NCI-H345 (cell line): Measurements from ENCODE around the gene RNF2.
"Not testable (repeated sequence)": the region's sequence is repeated elsewhere in the genome, so short reads cannot be mapped to it uniquely, and the experiment has no call there.

Experiments
- DNase-seq: peaks from one replicate; lab custom pipeline; 2025; lab: John Stamatoyannopoulos, UW

The RNF2 gene

DNA sequence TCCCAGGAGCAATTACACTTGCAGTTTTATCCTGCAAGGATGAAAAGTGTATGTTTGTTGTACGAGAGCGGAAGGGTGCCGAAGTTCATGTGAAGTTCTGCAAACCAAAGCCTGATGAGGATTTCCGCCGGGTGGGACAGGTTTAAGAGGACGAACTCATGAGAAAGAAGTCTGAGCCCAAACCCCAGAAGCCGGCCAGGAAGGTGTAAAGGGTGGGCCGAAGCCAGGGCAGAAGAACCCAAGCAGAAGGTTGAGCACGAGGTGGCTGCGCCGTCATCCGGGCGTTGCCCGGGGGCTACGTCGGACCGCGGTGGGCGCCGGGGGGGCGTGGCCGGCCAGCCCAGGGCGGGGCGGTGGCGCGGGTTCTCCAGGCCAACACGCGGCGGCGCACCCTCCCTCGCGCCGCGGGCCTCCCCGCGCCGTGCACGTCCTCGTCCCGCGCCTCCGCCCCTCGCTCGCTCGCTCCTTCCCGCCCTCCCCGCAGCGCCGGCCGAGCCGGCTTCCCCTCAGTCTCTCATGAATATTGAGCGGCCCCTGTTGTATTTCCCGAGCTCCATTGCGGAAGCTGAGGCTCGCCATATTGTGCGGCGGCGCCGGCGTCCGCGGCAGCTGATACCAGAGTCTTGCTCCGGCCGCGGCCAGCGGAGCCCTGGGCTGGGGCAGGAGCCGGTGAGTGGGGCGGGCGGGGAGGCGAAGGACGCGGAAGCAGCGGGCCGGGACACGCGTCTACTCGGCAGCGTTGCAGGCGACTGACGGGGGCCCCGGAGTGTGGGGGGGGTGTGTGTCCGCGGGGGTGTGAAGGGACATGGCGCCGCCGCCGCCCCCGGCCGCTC lies at the start of gene RNF2:
TSS of gene RNF2 (plus strand) at position 578 of the 833 bp plus-strand sequence. CDS start 41,996 bp downstream, outside the sequence.
- peak; percentile 82 for DNase-seq

DNA sequence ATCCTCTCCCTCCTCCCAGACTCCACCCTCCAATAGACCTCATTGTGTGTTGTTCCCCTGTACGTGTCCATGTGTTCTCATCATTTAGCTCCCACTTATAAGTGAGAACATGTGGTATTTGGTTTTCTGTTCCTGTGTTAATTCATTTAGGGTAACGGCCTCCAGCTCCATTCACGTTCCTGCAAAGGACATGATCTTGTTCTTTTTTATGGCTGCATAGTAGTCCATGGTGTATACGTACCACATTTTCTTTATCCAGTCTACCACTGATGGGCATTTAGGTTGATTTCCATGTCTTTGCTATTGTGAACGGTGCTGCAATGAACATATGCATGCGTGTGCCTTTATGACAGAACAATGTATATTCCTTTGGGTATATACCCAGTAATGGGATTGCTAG lies 45.4 kb upstream of the RNF2 start:
- DNase-seq: not testable (repeated sequence)

- peak; percentile 42 for DNase-seq
Observed at GRCh38 chr1:185001312-185001880, 44.0 kb upstream of the RNF2 start.

DNA sequence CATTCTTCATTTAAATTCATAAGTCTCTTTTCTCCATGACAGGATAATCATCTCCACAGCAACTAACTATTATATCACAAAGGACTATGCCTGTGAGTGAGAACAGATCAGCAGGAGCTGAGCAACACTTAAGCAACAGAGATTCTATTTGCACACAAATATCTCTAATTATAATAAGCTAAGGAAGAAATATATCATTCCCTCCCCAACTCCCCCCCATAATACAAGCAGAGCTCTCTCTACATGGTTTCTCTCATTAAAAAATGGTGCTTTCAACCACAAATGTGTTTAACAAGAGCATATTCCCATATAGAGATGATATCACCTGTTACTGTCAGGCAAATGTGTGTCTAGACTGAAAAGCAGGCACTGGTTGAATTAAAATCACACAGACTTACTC lies 36.5 kb upstream of the RNF2 start:
- DNase-seq: peak; percentile 18

GRCh38 chr1:185010361-185010760 lies 35.0 kb upstream of the RNF2 start:
- no peak for DNase-seq

DNA sequence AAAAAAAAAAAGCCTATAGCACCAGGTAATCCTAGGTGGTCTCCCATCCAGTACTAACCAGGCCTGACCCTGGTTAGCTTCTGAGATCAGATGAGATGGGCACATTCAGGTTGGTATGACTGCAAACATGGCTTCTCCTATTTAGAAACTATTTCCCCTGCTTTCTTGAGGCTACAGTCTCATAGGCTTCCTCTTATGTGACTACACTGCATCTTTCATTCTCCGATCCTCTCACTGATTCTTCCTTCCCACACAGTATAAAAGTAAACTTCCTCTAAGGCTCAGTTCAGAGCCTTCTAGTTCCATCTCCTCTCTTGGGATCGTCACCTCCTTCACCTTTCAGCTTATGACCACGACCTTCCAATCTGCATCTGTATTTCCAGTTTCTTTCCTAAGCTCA lies 30.4 kb upstream of the RNF2 start:
- no peak for DNase-seq

- no peak for DNase-seq
Observed at GRCh38 chr1:185015631-185016030, 29.7 kb upstream of the RNF2 start.

DNA sequence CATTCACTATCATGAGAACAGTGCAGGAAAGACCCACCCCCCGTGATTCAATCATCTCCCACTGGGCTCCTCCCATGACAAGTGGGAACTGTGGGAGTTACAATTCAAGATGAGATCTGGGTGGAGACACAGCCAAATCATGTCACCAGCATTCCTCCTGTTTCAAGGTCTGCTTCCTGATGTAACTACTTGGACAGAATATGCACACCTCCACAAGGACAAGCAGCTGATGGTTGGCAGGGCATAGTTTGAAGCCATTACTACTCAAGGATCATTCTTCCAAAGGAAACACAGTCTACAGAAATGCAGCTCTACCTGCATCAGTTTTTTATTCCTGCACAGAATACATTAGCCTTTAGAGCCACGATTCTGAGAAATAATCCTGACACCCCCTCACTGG lies 28.5 kb upstream of the RNF2 start:
- no peak for DNase-seq

DNA sequence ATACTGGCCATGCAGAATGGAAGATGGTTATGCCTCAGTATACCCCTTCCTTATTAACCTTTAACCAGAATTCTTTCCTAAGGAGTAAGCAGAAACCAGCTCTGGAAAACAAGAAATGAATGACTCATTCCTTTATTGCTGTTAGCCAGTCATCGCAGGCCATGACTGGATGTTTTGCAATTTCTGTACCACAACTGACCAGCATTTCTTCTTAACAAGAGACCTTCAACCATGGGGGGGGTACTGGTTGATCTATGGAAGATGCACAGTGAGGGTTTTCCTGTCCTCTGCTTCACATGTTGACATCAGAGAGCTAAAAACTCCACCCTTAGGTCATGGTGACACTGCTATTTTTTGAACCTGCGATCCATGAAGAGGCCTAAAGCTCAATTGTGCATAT lies 28.0 kb upstream of the RNF2 start:
- no peak for DNase-seq

DNA sequence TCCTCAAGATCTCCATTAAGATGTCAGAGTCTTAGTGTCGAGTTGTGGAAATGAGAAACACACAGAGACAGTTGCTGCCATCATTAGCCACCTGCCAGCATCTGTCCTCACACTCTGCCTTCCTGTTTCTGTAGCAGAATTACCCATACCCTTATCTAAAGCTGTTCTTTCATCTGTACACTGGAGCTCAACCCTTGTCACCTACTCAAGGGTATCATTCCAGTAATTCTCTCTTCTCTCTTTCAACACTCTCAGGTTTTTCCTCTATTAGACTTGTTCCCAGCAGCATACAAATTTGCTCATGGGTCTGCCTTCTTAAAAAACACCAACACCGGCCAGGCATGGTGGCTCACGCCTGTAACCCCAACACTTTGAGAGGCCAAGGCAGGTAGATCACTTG lies 27.4 kb upstream of the RNF2 start:
- DNase-seq: no peak

- DNase-seq: no peak
Observed at GRCh38 chr1:185027252-185027882, 18.0 kb upstream of the RNF2 start.

DNA sequence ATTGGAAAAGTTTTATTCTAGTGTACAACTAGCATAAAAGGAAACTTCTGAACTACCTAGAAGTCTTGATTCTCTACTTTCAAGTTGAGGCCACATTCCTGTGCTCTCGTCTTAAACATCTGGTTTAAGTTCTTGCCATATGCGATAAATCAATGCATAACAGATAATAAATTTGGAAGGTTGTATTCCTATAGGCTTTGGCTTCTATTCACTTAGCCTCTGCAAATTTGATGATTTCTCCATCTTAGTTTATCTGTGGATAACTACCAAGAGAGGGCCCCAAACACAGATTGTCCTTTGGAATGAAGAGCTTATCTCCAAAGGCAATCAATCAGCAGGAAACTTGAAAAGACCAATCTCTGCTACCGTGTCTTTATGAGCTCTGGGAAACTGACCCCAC lies 11.7 kb upstream of the RNF2 start:
- no peak for DNase-seq

GRCh38 chr1:185035258-185035657 lies 10.1 kb upstream of the RNF2 start:
- DNase-seq: no peak

GRCh38 chr1:185038813-185039376 lies 6.5 kb upstream of the RNF2 start:
- DNase-seq: no peak

GRCh38 chr1:185039726-185040407 lies 5.5 kb upstream of the RNF2 start:
- DNase-seq: no peak

- DNase-seq: no peak
Observed at GRCh38 chr1:185040408-185040735, 5.0 kb upstream of the RNF2 start.

DNA sequence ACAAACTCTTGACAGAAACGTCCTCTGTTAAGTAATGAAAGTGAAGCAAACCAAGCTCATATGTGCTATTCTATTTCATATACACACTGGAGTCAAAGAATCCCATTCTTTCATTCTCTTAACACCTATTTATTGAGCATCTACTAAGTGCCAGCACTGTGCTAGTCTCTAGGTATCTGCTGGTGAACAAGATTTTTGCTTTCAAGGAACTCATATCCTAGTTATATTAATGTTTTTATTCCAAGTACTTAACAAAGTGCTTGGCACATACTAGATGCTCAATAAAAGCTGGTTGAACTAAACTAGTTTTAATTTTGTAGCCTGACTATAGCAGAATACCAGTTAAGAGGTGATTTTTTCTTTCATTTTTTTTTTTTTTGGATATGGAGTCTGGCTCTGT lies 3.6 kb upstream of the RNF2 start:
- no peak for DNase-seq

DNA sequence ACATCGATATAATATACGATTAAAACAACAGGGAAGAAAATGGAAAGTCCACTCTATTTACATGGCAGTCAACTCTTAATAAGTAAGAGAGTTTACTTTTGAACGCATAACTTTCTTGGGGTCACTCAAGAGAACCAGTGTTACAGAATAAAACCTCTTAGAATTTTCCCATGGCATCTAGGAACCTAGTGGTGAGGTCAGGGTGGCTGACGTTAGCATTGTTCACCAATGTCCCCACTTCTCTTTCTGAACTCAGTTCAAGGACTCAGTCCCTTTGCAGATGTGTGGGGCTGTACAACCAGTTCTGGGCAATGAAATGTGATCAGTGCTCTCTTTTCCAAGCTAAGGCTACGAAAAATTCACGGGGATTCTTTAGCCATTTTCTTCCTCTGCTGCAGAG lies 2.6 kb upstream of the RNF2 start:
- no peak for DNase-seq

DNA sequence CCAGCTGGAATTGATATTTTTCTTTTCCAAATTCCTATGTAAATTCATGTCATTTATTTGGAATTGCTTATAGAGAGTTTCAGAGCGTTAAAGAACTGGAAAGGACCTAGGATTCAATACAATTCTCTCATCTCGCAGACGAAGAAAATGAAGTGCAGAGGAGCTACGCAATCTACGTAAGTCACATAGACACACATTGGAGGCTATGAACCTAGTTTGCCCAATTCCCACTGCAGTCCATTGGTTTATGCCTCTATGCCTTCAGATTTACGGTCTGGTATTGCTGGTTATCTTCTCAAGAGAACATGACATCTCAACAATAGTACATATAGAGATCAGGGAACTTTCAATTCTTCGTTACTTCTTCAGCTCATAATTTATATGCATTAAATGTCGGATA lies 971 bp upstream of the RNF2 start:
- DNase-seq: no peak

DNA sequence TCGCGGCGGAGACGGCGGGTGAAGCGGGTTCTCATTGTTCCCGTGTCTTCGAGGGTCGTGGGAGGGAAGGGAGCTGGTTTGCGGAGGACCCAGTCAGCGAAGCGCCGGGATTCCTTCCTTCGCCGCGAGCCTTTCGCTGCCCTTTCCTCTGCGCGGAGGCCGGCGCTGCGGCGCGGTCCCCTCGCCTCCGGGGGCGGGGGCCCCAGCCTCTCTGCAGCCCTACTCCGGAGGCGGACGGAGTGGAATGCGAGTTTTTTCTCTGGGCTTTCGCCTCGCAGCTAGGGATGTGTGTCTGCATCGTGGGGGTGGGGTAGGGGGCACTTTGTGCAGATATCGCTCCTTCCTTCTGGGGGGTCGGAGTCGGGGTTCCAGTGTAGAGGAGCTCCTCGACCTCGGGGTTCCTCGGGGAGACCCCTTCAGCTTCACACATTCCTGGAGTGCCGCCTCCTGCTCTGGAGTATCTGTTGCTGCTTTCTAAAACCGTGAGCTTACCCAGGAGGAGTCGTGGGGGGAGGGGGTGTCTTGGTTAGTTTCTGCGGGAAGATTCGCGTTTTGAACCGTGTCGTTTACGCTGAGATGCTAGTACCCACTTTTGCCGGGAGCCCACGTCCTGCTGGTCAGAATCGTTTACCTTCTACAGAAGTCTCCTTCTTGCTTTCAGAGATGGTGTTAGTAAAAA lies 595 bp downstream of the RNF2 start:
- peak; percentile 49 for DNase-seq

- no peak for DNase-seq
Observed at GRCh38 chr1:185046668-185047067, 1.3 kb downstream of the RNF2 start.

DNA sequence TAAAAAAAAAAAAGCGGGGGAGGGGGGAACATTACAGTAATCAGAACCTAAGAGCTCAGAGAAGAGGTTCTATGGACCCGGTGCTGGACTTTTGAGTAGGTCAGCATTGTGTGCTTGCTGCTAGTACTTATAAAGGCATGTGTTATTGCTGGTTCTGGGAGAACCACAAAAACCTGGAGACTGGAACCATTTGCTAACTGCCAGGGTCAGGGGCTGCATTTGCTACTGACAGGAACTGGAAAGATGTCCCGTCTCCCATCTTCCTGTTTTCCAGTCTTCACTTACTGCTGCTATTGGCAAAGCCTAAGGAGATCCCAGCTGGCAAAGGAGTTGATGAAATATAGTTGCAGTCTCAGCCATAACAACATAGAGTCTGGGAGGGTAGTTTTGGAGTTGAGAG lies 4.3 kb downstream of the RNF2 start:
- DNase-seq: no peak
